SK-N-SH (cell line): Measurements from ENCODE around the gene AGBL5. TPM values are rescaled to one million over a fixed set of nuclear protein-coding genes. Genes with fewer than 3 reads are reported as not detected.

ENCODE experiments used
- CTCF ChIA-PET: fragments of 300-600, 350-600 bp; formaldehyde crosslinking; extraction: SDS; loops from one replicate; lab custom pipeline; 2021; lab: Yijun Ruan, JAX
- POLR2A ChIA-PET: fragments of 350-600 bp; sonication (Branson Sonifier 250); formaldehyde crosslinking; extraction: SDS; loops from one replicate; lab custom pipeline; 2020; ENCODE audit warnings: antibody characterized with exemption, inconsistent platforms; lab: Yijun Ruan, JAX
- DNase-seq: peaks from one replicate; pipeline ENCODE4 v3.0.0; 2012
- H2AFZ ChIP-seq: fragments of 200-600 bp; sonication (generic); 2 replicates; pipeline ENCODE4 v1.8.1; 2016; ENCODE audit warnings: antibody characterized with exemption, mild to moderate bottlenecking, low read depth
- H3F3A ChIP-seq: fragments of 200-600 bp; sonication (generic); replicated peaks from 2 replicates; pipeline ENCODE3; 2016; ENCODE audit warnings: antibody characterized with exemption, mild to moderate bottlenecking; ENCODE audit not compliant: insufficient read depth
- H3K27ac ChIP-seq, 2 experiments: fragments of 200-500 bp in 1 of 2; fragments of 200-600 bp in 1 of 2; sonication (Bioruptor generic) in 1 of 2; sonication (generic), shearing (Covaris generic) in 1 of 2; 2 replicates each; pipeline versions ENCODE4 v1.5.1 to v1.6.1; 2014 to 2016; ENCODE audit warnings: low read depth in 2 of 2, inconsistent platforms in 1 of 2, low read length in 1 of 2, mild to moderate bottlenecking in 1 of 2, mixed read lengths in 1 of 2
- H3K27me3 ChIP-seq: fragments of 200-600 bp; sonication (generic), shearing (Covaris generic); 2 replicates; pipeline ENCODE4 v1.6.1; 2016; ENCODE audit warnings: mixed run types; ENCODE audit not compliant: insufficient read depth
- H3K36me3 ChIP-seq, 2 experiments: fragments of 200-500 bp in 1 of 2; fragments of 200-600 bp in 1 of 2; sonication (Bioruptor generic) in 1 of 2; sonication (generic) in 1 of 2; replicated peaks in 1 of 2; 2 replicates each; pipeline versions ENCODE3 to v1.5.1; 2014 to 2016; ENCODE audit warnings: low read length in 1 of 2, mild to moderate bottlenecking in 1 of 2; ENCODE audit not compliant: insufficient read depth in 2 of 2, control insufficient read depth in 1 of 2
- H3K4me1 ChIP-seq, 2 experiments: fragments of 200-500 bp in 1 of 2; fragments of 200-600 bp in 1 of 2; sonication (Bioruptor generic) in 1 of 2; sonication (generic), shearing (Covaris generic) in 1 of 2; 2 replicates each; pipeline versions ENCODE4 v1.5.1 to v1.6.1; 2014 to 2016; ENCODE audit warnings: low read depth in 1 of 2, low read length in 1 of 2, mixed run types in 1 of 2; ENCODE audit not compliant: insufficient read depth in 2 of 2, control insufficient read depth in 1 of 2
- H3K4me2 ChIP-seq: fragments of 200-600 bp; sonication (generic), shearing (Covaris generic); 2 replicates; pipeline ENCODE4 v1.6.1; 2017; ENCODE audit warnings: mixed run types
- H3K4me3 ChIP-seq, 2 experiments: fragments of 200-500 bp in 1 of 2; fragments of 200-600 bp in 1 of 2; sonication (Bioruptor generic) in 1 of 2; sonication (generic), shearing (Covaris generic) in 1 of 2; 2 replicates each; pipeline versions ENCODE4 v1.5.1 to v1.8.1; 2014 to 2016; ENCODE audit warnings: low read depth in 2 of 2, inconsistent platforms in 1 of 2, low read length in 1 of 2, mild to moderate bottlenecking in 1 of 2, mixed read lengths in 1 of 2, moderate library complexity in 1 of 2
- H3K79me2 ChIP-seq: fragments of 200-600 bp; sonication (generic); 2 replicates; pipeline ENCODE4 v1.8.1; 2017; ENCODE audit warnings: mild to moderate bottlenecking; ENCODE audit not compliant: insufficient read depth
- H3K9ac ChIP-seq: fragments of 200-600 bp; sonication (generic); 2 replicates; pipeline ENCODE4 v1.6.1; 2017; ENCODE audit warnings: mixed run types
- H3K9me2 ChIP-seq: fragments of 200-600 bp; sonication (generic); 2 replicates; pipeline ENCODE4 v1.6.1; 2017; ENCODE audit warnings: mixed run types
- H3K9me3 ChIP-seq: fragments of 200-600 bp; sonication (generic); 2 replicates; pipeline ENCODE4 v1.6.1; 2017; ENCODE audit warnings: mixed run types, mild to moderate bottlenecking, moderate library complexity
- H4K20me1 ChIP-seq: fragments of 200-600 bp; sonication (generic); 2 replicates; pipeline ENCODE4 v1.6.1; 2017; ENCODE audit warnings: mild to moderate bottlenecking, mixed run types; ENCODE audit not compliant: insufficient read depth
- EP300 ChIP-seq, 2 experiments: IDR thresholded peaks; 2 replicates each; pipeline versions ENCODE4 v1.4.0 to v1.6.1; 2012; ENCODE audit warnings: borderline replicate concordance in 1 of 2, low read depth in 1 of 2, low read length in 1 of 2
- EZH2phosphoT487 ChIP-seq: fragments of 200-600 bp; sonication (generic); IDR thresholded peaks from 2 replicates; pipeline ENCODE4 v1.6.1; 2017; ENCODE audit warnings: low read depth, mixed run types, mild to moderate bottlenecking, antibody characterized with exemption, moderate library complexity, borderline replicate concordance
- FOXJ3 ChIP-seq: sonication (generic); formaldehyde crosslinking; IDR thresholded peaks from 2 replicates; pipeline ENCODE4 v1.5.1; 2020; ENCODE audit warnings: mild to moderate bottlenecking, missing genetic modification reagents
- GABPA ChIP-seq: IDR thresholded peaks from 2 replicates; pipeline ENCODE4 v1.4.0; 2012; ENCODE audit warnings: low read depth, mild to moderate bottlenecking
- GATA2 ChIP-seq: sonication (generic); formaldehyde crosslinking; IDR thresholded peaks from 2 replicates; pipeline ENCODE4 v1.5.0; 2020; ENCODE audit warnings: mild to moderate bottlenecking, missing genetic modification reagents
- IRF3 ChIP-seq: fragments of 150-350 bp; IDR thresholded peaks from 2 replicates; pipeline ENCODE4 v1.6.1; 2016; ENCODE audit warnings: mild to moderate bottlenecking, low read depth, low read length
- JUND ChIP-seq: IDR thresholded peaks from 2 replicates; pipeline ENCODE4 v1.4.0; 2012
- MAX ChIP-seq: IDR thresholded peaks from 2 replicates; pipeline ENCODE4 v1.4.0; 2012; ENCODE audit warnings: low read depth
- MXI1 ChIP-seq: IDR thresholded peaks from 2 replicates; pipeline ENCODE4 v1.6.1; 2012; ENCODE audit warnings: mild to moderate bottlenecking, low read depth, low read length, improper control_type of control experiment
- NRF1 ChIP-seq: IDR thresholded peaks from 2 replicates; pipeline ENCODE4 v1.6.1; 2012; ENCODE audit warnings: low read depth, mild to moderate bottlenecking, low read length
- TAF1 ChIP-seq: IDR thresholded peaks from 2 replicates; pipeline ENCODE4 v1.6.1; 2012; ENCODE audit warnings: low read depth, mild to moderate bottlenecking, low read length, moderate library complexity, borderline replicate concordance
- TCF12 ChIP-seq: IDR thresholded peaks from 2 replicates; pipeline ENCODE4 v1.4.0; 2012
- TEAD4 ChIP-seq: IDR thresholded peaks from 2 replicates; pipeline ENCODE4 v1.4.0; 2012; ENCODE audit warnings: mild to moderate bottlenecking, borderline replicate concordance; ENCODE audit not compliant: insufficient read depth
- WGBS: methylation state at CpG from one replicate; pipeline ENCODE4 v1.1.6; 2017; ENCODE audit warnings: low lambda C conversion rate; 5-methylcytosine and 5-hydroxymethylcytosine counted together
- polyA plus RNA-seq, 3 experiments: library from polyadenylated mRNA; depleted of rRNA; stranded (reverse); fragments of >200 nt; gene quantifications; 2 replicates each; pipeline ENCODE4 v1.2.3, GENCODE V29; 2012
- TF ChIP-seq, protein P1 (sequence below): fragments of 150-350 bp; IDR thresholded peaks from 2 replicates; pipeline ENCODE4 v1.6.1; 2017; ENCODE audit warnings: antibody characterized with exemption, low read length, low read depth, borderline replicate concordance
- TF ChIP-seq, protein P2 (sequence below): IDR thresholded peaks from 2 replicates; pipeline ENCODE4; 2012
- TF ChIP-seq, protein P3 (sequence below): fragments of 200-600 bp; sonication (generic); IDR thresholded peaks from 2 replicates; pipeline ENCODE4 v1.6.1; 2017; ENCODE audit warnings: antibody characterized with exemption, mild to moderate bottlenecking, moderate library complexity

The AGBL5 gene
- polyA plus RNA-seq, 1 of the 3 experiments (the other 2 are of a cell fraction) = 45.5 TPM

DNA sequence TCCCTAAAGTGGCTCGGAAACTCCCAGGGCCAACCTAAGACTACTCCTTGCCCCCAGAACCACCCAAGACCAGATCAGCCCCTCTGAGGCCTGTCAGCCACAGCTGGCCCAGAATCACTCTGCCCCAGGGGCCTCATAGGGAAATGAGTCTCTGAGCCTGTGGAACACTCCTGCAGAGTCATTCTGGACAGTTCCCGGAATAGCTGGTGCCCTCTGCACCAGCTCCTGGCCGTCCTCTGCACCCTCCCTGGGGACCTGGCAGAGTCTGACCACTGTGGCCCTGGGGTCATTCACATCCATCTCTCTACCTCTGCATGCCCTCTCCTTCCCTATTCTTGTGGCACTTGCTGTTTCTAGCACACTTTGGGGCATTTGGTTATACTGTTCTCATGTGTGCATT is 33.3 kb upstream of the AGBL5 start:
- no peak overlapping the region for H2AFZ ChIP-seq
- no peak overlapping the region for H3K9ac ChIP-seq
- peaks cover 0 to 13% of the 10 kb centered on the region in 2 experiments for H3K36me3 ChIP-seq
- ChIA-PET POLR2A (no interaction called here), CTCF (interaction anchor here (0.7 to 33.3 kb wide), 20 partner anchors 8 to 247 kb away, joined by 3 to 1017 read pairs (median 16); partner anchors contain the start of genes DPYSL5, KHK and MAPRE3)
- peaks cover 6% of the 10 kb centered on the region; the same call in 1 of the 2 replicates for H4K20me1 ChIP-seq
- H3K27me3 ChIP-seq = no peaks in the 10 kb centered on the region
- H3K9me3 ChIP-seq = no peaks in the 10 kb centered on the region
- H3K27ac ChIP-seq = no peak overlapping the region
- H3F3A ChIP-seq = no peaks in the 10 kb centered on the region
- DNase-seq = no peak
- WGBS = 86% methylated on average over 2 of the region's 3 CpGs
- H3K79me2 ChIP-seq = no peaks in the 10 kb centered on the region
- TF ChIP-seq FOXJ3 (CRISPR knock-in tag) (no peak), GABPA (no peak), EP300 (IDR thresholded peaks at IDR 0.05; ENCODE audit: borderline replicate concordance in 1 of 2, low read depth in 1 of 2, low read length in 1 of 2) (no peak), EZH2phosphoT487 (no peak), GATA2 (CRISPR knock-in tag) (no peak), NRF1 (no peak), MAX (no peak), IRF3 (no peak), TEAD4 (no peak), TAF1 (no peak), JUND (no peak), TCF12 (no peak), MXI1 (no peak)
- TF ChIP-seq, protein P1, sequence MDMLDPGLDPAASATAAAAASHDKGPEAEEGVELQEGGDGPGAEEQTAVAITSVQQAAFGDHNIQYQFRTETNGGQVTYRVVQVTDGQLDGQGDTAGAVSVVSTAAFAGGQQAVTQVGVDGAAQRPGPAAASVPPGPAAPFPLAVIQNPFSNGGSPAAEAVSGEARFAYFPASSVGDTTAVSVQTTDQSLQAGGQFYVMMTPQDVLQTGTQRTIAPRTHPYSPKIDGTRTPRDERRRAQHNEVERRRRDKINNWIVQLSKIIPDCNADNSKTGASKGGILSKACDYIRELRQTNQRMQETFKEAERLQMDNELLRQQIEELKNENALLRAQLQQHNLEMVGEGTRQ = no peak
- TF ChIP-seq, protein P2, sequence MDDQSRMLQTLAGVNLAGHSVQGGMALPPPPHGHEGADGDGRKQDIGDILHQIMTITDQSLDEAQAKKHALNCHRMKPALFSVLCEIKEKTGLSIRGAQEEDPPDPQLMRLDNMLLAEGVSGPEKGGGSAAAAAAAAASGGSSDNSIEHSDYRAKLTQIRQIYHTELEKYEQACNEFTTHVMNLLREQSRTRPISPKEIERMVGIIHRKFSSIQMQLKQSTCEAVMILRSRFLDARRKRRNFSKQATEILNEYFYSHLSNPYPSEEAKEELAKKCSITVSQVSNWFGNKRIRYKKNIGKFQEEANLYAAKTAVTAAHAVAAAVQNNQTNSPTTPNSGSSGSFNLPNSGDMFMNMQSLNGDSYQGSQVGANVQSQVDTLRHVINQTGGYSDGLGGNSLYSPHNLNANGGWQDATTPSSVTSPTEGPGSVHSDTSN = no peak
- TF ChIP-seq, protein P3, sequence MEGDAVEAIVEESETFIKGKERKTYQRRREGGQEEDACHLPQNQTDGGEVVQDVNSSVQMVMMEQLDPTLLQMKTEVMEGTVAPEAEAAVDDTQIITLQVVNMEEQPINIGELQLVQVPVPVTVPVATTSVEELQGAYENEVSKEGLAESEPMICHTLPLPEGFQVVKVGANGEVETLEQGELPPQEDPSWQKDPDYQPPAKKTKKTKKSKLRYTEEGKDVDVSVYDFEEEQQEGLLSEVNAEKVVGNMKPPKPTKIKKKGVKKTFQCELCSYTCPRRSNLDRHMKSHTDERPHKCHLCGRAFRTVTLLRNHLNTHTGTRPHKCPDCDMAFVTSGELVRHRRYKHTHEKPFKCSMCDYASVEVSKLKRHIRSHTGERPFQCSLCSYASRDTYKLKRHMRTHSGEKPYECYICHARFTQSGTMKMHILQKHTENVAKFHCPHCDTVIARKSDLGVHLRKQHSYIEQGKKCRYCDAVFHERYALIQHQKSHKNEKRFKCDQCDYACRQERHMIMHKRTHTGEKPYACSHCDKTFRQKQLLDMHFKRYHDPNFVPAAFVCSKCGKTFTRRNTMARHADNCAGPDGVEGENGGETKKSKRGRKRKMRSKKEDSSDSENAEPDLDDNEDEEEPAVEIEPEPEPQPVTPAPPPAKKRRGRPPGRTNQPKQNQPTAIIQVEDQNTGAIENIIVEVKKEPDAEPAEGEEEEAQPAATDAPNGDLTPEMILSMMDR = no peak
- no peak overlapping the region for H3K4me2 ChIP-seq
- peaks cover 17 to 21% of the 10 kb centered on the region in 2 experiments; a peak in 2 of 4 replicates for H3K4me1 ChIP-seq
- no peaks in the 10 kb centered on the region for H3K9me2 ChIP-seq
- no peak overlapping the region for H3K4me3 ChIP-seq
